ENCODE results near the gene SDR42E2. TPM values are rescaled to one million over a fixed set of nuclear protein-coding genes. Genes with fewer than 3 reads are reported as not detected.

The SDR42E2 gene
- total and polyA plus RNA-seq, 2 donors (not counting 3 experiments of a cell fraction or from before 2014, with no cell fraction given): 0.03 to 0.13 TPM

GRCh38 chr16:22239131-22239805, 77.0 kb downstream of the SDR42E2 start:
- no peak overlapping the region for H3K27ac ChIP-seq (ENCODE audit: insufficient read depth, low read depth, low read length)
- H3K4me2 ChIP-seq (ENCODE audit: insufficient read depth, low read length): no peak overlapping the region
- BruUV-seq (replicated peaks): no TSS peak
- TF ChIP-seq EZH2 (IDR thresholded peaks at IDR 0.05; ENCODE audit: borderline replicate concordance, low read depth, low read length, severe bottlenecking) (no peak), JUN (IDR thresholded peaks at IDR 0.05; ENCODE audit: borderline replicate concordance, insufficient read depth, insufficient read length, low read depth) (no peak), CTCF (IDR thresholded peaks at IDR 0.05; ENCODE audit: extremely low read depth in 1 of 2, insufficient read depth in 1 of 2, low read depth in 1 of 2, low read length in 2 of 2) (no peak), MYC (IDR thresholded peaks at IDR 0.05; ENCODE audit: low read depth, low read length) (no peak), GATA2 (IDR thresholded peaks at IDR 0.05; ENCODE audit: insufficient read depth, insufficient read length, low read depth, low read length) (no peak), MAX (IDR thresholded peaks at IDR 0.05; ENCODE audit: insufficient read depth, insufficient read length) (no peak), POLR2A (IDR thresholded peaks at IDR 0.05; ENCODE audit: low read depth, low read length) (no peak), FOS (IDR thresholded peaks at IDR 0.05; ENCODE audit: borderline replicate concordance, insufficient read depth, low read length) (no peak), POLR2AphosphoS5 (IDR thresholded peaks at IDR 0.05; ENCODE audit: insufficient read depth, low read depth, low read length) (no peak)
- H3K9me3 ChIP-seq (replicated peaks; ENCODE audit: control insufficient read depth, insufficient read depth, low read length): no peaks in the 10 kb centered on the region
- FAIRE-seq (no peak), DNase-seq (ENCODE audit: low read depth, low spot score) (no peak)
- H3K4me1 ChIP-seq (ENCODE audit: control insufficient read depth, extremely low read depth, insufficient read depth, low read length): no peaks in the 10 kb centered on the region
- no peaks in the 10 kb centered on the region for H3K27me3 ChIP-seq (ENCODE audit: control insufficient read depth in 2 of 2, insufficient read depth in 2 of 2, low read length in 2 of 2)
- H4K20me1 ChIP-seq (replicated peaks; ENCODE audit: control insufficient read depth, extremely low read depth, insufficient read depth, low read length): no peaks in the 10 kb centered on the region
- H3K9me1 ChIP-seq (replicated peaks; ENCODE audit: control insufficient read depth, extremely low read depth, insufficient read depth, low read length): no peaks in the 10 kb centered on the region
- POLR2A ChIA-PET: no interaction called here
- CTCF ChIA-PET: interaction anchor here (0.9 to 1.4 kb wide), 3 partner anchors 11 to 43 kb away, joined by 3 read pairs; no protein-coding TSS in a partner anchor
- no peaks in the 10 kb centered on the region for H3K79me2 ChIP-seq (ENCODE audit: control insufficient read depth, insufficient read depth, low read length)
- no peak overlapping the region for H3K9ac ChIP-seq (replicated peaks; ENCODE audit: extremely low read depth, insufficient read depth, low read length)
- H2AFZ ChIP-seq (ENCODE audit: low read depth, low read length): no peak overlapping the region
- H3K4me3 ChIP-seq (replicated peaks in 1 of 3; ENCODE audit: insufficient read depth in 1 of 3, low read depth in 1 of 3, low read length in 3 of 3): no peak overlapping the region
- intact Hi-C loops (cut with micrococcal nuclease) (no loop called here), dilution Hi-C loops (cut with MboI; ENCODE audit: extremely low pct_ligation_motif_present, low sequenced_read_pairs) (no loop called here)
- H3K36me3 ChIP-seq (ENCODE audit: control insufficient read depth in 2 of 2, extremely low read depth in 1 of 2, insufficient read depth in 2 of 2, low read length in 2 of 2): peaks cover 2% of the 10 kb centered on the region in 2 experiments
